GM18858 (cell line): ENCODE results near the gene GUCY2F.

Source experiments
- ATAC-seq: cut with Tn5 transposase; IDR thresholded peaks from one replicate; pipeline ENCODE4 v1.9.1; 2021; ENCODE audit not compliant: unreplicated experiment

Gene GUCY2F

GRCh38 chrX:109344678-109345077 lies 137.2 kb downstream of the GUCY2F start:
- ATAC-seq = no peak

- no peak for ATAC-seq
These were observed 137.8 kb downstream of the GUCY2F start for GRCh38 chrX:109344101-109344500.

- no peak for ATAC-seq
These were observed 138.2 kb downstream of the GUCY2F start for GRCh38 chrX:109343671-109344070.

GRCh38 chrX:109336141-109336540 lies 145.7 kb downstream of the GUCY2F start:
- ATAC-seq = no peak

- no peak for ATAC-seq
These were observed 154.6 kb downstream of the GUCY2F start for GRCh38 chrX:109327251-109327650.
